NCI-H128 (cell line): ENCODE measurements around the gene COL4A4.
"Not testable (repeated sequence)": the region's sequence is repeated elsewhere in the genome, so short reads cannot be mapped to it uniquely, and the experiment has no call there.

Experiments used
- DNase-seq: peaks from one replicate; lab custom pipeline; 2025; ENCODE audit not compliant: unreplicated experiment; lab: John Stamatoyannopoulos, UW

The COL4A4 gene

DNA sequence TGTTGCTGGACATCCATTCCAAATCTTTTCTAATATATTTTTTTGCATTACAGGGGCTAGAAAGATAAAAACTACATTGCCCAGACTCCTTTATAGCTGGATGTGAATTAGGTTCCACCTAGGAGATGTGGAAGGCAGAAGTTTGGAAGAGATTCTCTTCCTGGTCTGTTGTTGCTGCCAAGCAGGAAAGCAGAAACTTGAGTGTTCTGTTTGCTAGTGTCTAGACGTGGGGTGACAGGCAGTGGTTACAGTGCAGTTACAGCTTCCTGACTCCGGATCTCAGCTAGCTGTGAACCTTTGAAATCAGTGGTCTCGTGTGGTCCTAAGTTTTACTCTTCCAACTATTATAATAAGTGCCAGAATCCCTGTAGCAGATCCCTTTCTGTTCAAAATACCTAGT lies 46.2 kb downstream of the COL4A4 start:
- DNase-seq, result no peak

DNA sequence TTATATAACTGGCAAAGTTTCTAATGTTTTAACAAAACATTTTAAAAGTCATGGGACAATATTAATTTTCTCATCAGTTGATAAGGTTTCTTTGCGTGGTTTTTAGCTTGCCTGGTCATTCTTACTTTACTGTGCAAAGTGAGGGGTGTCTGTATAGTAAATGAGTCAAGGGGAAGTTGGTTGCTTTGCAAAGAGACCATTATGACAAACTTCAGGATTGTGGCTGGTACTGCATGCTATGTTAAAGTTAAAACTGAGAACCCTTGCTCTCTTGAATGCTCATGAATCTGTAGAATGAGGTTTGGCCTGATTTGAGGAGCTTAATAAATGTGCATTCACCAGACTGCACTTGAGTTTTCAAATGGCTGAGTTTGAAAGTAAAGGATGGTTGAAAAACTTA lies 47.0 kb downstream of the COL4A4 start:
- DNase-seq, result no peak

DNA sequence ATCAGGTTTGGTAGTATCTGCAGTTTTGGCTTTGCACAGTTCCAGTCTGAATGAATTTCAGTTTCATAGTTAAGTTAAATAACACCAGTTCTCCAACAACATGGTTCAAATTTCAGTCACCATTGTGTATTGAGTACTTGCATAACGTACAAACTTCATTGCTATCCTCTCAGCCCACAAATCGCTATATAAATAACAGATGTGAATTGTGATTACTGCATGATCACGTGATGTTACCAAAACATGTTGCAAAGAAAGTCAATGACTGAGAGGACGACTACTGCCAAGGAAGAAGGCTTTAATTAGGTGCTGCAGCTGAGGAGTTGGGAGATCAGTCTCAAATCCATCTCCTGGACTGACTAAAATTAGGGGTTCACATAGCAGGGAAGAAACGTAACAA lies 48.2 kb downstream of the COL4A4 start:
- DNase-seq, result no peak

DNA sequence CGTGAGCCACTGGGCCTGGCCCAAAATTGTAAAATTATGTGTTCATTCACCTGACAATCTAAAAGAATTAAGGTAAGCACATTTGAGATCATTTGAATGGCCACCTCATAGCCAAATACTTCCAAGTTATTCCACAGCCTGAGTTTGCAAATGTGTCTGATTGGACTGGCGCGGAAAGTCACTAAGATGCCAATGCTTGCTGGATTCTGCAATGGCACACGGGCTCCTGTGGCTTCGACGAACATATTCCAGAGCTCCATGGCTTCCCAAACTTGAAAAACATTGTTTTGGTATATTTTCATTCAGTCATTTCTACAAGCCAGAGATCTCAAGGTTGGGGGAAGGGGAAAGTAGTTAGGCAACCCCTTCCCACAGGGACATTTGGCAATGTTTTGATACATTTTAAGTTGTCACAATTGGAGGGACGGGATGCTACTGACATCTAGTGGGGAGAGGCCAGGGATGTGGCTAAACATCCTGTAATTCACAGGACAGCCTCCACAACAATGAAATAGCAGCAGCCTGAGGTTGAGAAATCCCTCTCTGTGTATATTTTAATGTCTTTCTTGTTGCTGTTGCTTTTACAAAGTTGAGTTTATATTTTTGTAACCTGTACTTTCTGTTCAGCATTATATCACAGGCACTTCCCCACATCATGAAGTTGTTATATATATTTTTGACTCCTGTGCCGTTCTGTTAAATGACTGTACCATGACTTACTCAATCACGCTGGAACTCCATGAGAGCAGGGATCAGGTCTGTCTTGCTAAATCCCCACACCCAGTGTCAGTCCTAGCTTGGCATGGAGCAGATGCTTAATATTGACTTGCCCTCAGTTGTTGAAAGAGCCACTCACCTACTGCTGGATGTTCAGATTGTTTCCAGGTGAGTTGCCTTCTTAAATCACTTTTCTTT lies 56.9 kb downstream of the COL4A4 start:
- DNase-seq, result no peak

DNA sequence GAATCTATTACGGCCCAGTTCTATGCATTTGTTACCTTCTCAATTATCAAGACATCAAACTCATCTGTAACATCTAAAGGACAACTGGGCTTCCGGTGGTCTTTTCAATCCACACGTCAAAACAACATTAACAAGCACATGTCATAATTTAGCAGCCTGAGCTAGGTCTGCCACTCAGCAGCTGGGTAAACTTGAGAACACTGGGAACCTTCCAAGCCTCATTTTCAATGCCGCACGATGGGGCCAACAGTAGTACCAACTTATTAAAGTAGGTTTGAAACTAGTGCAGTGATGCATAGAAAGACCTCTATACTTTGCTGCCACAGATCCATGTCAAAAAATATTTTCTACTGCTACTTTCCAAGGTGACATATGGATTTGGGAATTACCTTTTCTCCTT lies 60.4 kb downstream of the COL4A4 start:
- DNase-seq, result no peak

DNA sequence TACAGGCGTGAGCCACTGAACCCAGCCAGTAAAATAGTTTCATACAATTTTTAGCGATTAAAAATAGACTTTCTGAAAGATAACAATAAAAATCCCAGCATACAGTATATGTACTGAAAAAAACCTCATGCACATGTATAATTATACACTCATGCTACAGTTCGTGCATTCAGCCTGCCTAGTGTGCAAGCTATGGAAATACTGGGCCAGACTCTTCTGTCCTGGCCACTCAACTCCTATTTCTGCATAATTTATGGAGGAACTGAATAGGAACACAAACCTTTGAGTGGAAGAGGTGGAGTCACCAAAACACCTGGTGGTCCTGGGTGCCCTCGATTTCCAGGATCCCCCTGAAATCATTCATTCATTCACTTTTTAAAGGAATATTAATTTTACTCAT lies 64.7 kb downstream of the COL4A4 start:
- no peak for DNase-seq

DNA sequence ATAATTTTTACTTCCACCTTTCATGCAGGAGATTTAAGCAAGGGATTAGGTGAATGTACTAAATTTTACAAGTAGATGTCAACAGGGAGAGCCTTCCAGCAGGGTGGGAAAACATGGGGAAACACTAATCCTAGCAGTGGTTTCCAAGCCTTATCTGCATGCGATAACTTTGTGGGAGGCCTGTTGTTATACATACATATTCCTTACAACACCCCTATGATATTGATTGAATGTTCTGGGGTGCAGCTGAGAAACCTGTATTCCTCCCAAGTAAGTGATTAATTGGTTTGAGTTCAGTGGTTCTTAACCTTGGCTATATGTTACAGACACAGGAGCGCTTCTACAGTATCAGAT lies 65.9 kb downstream of the COL4A4 start:
- no peak for DNase-seq

DNA sequence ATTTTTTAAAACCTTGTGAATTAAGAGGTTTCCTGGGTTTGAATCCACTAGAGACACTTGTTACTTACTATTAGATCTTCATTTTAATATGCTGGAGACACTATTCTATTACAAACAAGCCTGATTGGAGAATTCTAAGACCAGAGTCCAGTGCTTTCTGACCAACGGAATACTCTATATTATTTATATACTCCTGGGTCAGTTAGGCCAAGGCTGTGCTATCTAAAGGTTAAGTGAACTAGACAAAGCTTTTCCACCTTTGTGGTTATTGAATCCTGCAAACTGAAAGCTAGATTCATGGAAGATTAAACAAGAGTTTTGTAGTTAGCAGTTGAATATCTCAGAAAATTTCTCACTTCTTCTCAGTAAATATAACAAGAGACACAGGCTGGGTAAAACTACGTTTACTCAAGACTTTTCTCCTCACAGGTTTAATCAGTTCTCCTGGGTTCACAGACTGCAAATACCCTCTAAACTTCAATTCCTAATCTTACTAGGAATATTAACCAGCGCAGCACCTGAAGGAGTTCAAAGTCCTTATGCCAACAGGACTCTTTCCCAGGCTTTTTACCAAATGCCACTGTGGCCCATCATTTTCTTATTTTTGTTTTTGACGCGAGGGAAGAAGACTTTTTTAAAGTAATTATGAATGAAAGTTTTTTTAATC lies 66.4 kb downstream of the COL4A4 start:
- no peak for DNase-seq

DNA sequence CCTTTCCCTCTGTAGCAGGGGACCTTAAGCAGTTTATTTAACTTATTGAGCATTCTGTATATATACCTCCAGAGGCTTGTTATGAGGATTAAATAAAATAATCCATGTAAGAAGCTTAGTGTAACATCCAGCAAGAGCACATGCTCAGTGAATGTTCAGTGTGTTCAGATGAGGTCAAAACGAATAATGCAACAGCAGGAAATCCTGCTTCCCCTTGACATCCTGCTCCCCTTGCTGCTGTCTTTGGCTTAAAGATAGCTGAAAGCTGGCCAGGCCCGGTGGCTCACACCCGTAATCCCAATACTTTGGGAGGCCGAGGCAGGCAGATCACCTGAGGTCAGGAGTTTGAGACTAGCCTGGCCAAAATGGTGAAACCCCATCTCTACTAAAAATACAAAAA lies 68.7 kb downstream of the COL4A4 start:
- DNase-seq, result no peak

DNA sequence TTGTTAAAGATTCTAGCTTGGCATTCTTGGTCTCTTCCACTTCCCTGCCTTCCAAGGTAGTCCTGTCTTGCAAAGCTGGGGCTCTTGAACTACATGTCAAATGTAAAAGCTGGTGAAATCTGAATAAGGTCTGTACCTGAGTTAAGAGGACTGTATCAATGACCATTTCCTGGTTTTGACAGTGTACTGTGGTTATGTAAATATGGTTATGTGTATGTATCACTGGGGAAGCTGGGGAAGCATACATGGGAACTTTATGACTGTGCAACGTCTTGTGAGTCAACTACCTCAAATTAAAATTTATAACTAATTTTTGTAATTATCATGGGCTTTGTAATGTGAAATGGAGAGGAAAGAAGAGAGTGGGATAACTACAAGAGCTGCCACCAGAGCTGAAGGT lies 81.7 kb downstream of the COL4A4 start:
- DNase-seq, result no peak

DNA sequence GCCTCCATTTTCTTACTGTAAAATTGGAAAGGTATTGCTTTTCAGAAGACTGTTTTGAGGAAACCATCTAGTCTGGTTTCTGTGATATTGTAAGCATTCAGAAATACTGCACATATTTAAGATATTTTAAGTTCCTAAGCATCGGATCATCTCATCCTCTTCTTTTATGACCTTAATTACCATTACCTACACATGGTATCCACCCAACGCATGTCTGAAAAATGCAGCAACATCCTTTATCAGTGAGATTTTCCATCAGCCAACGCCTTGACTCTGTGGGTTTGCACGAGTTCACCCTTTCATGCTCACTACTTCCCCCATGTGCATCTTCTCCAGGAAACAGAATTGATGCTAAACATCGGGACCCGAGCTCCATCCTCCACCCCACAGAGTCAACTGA lies 84.3 kb downstream of the COL4A4 start:
- no peak for DNase-seq

DNA sequence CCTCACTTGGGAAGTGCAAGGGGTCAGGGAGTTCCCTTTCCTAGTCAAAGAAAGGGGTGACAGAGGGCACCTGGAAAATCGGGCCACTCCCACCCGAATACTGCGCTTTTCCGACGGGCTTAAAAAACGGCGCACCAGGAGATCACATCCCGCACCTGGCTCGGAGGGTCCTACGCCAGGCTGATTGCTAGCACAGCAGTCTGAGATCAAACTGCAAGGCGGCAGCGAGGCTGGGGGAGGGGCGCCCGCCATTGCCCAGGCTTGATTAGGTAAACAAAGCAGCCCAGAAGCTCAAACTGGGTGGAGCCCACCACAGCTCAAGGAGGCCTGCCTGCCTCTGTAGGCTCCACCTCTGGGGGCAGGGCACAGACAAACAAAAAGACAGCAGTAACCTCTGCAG lies 98.9 kb downstream of the COL4A4 start:
- not testable (repeated sequence) for DNase-seq

DNA sequence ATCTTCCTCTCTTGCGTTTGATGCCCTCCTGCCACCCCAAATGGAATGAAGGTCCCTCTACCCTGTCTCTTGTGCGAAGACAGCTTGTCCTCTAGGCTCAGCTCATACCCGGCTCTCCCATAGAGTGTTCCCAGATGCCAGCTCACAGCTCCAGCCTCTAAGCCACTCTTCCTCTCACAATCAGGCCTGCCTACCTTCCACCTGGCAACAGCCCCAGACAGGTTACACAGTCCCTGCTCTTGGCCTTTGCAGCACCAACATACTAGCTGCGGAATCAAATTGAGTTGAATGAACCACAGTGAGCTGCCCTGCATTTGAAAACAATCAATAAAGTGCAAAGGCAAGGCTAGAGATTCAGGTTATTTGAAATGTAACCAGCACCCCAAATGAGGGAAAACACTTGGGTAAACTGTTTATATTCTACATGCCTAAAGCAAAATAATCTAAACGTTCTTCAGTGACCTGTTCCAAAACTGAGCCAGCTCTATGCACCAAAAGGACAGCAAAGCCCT lies 105.1 kb downstream of the COL4A4 start:
- DNase-seq, result no peak

DNA sequence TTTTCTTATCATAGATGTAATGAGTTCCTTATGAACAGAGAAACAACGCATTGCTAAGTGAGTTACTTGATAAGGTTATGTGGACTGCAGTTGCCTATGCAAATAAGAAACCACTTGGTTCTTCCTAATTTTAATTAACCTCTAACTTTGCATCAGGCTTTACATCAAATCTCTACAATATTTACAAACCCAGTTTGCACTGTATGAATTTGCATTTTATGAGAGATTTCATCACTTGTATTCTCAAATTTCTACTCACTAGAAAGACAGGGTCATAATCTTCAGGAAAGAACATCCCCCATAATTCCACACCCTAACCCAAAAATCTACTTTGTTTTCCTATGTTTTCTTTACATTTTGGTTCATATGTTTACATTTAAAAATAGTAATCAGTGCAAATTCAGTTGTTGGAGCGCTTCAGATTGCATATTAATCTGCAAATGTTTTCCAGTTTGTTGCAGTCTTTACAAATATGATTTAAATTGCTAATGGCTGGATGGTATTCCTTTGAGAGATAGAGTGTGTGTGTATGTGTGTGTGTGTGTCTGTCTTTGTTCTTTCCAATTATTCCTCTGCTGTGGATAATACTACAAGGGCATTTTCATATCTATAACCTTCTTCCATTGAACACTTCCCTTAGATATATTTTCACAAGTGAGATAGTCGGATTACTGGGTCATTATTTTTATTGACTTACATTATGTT lies 106.1 kb downstream of the COL4A4 start:
- no peak for DNase-seq

DNA sequence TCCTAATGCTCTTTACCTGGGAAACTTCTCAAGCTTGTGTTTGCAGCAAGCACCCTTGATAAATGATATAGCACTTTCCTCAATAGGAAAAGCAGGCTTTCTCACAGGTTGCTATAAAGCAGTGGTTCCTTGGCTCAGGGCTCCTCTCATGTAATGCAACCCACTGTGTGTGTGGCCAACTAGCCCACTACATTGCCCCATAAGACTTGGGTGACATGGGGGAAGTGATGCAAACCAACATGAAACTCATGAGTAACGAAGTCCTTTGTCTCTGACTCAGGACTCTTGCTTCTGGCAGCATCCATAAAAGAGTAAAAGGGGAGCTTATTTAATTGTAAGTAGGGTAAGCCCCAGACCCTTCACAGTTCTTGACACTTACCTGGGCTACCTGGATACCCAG lies 106.9 kb downstream of the COL4A4 start:
- DNase-seq, result no peak

DNA sequence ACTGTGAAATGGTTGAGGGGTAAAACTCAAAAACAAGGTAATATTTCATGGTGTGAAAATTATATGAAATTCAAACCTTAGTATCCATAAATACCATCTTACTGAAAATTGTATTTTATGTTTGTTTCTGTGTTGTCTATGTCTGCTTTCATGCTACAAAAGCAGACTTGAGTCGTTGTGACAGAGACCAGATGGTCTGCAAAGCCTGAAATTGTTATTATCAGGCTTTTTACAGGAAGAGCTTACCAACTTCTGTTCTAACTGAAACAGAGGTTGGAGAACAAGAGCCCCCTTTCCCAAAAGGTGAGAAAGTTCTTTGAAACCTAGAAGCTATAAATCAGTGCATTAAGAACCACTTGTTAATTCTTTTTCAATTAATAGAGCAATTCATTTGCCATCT lies 110.0 kb downstream of the COL4A4 start:
- no peak for DNase-seq

DNA sequence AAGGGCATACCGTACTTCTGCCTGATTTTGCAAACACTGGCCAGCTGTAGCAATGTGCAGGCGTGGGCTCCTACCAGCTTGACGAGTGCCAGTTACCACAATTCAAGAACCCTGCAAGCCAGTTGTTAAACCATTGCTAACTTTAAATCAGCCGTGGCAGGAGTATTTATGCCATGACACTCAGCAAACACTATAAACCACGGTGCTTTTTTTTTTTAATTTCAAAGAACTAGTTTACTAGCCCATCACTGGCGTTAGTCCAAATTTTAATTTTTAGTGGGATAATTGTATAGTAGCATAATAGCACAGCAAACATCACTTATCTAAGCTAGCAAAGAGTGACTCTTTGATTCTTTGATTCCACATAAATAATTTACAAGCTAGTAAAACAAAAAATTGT lies 111.1 kb downstream of the COL4A4 start:
- DNase-seq, result peak; percentile 24

DNA sequence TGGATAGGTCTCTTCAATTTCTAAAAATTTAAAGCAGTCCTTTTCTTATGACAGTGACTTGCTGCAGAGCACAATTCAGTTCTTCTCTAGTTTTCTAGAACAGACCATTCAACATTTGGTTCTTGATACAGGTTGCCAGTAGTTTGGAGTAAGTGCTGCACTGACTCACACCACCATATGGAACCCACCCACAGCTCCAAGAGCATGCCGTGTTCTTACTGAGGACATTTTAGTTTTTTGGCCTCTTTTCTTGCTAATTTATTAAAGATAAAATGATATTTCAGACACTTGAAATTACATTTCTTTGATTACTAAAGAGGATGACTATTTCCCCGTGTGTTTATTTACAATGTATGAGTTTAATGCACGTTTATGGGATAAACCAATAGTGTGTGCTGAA lies 120.0 kb downstream of the COL4A4 start:
- no peak for DNase-seq

DNA sequence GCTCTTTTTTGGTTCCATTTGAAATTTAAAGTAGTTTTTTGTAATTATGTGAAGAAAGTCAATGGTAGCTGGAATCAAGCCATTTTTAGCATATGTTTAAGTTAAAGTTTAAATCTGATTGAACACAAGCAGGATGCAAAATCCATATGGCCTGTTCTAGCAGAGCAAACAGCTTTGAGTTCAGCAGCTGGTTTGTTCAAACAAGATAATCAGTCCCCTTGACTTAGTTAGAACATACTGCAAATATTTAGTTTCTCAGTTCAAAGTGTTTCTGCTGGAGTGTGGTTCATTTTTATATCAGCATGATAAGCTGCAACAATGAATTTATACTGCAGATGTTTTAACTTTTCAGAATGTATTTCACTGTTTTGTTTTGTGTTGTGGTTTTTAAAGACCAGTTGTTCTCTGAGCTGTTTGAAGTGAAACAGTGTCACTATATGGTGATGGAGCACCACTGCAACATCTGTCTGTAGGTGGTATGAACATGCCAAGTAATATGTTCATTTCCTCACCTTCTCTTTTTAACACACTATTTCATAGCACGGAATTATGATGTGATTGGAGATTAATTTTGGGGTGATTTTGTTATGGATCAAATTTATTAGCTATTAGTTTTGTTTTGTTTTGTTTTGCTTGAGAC lies 125.3 kb downstream of the COL4A4 start:
- no peak for DNase-seq

DNA sequence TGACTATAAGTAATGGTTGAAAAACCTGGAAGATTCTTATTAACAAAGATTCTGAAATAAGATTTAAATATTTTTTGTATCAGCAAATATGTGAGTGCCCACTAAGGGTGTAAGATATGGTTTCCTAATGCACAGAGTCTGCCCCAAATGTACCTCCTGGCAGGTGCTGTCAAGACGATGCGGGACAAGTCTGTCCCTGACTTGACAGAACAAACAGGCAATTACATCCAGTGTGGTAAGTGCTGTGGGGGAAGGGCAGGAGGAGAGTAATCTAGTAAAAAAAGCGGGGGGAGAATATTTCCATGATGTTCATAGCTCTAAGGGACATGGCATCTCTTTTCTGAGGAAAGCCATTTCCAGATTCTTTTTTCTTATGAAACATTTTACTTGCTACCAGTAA lies 127.5 kb downstream of the COL4A4 start:
- no peak for DNase-seq

DNA sequence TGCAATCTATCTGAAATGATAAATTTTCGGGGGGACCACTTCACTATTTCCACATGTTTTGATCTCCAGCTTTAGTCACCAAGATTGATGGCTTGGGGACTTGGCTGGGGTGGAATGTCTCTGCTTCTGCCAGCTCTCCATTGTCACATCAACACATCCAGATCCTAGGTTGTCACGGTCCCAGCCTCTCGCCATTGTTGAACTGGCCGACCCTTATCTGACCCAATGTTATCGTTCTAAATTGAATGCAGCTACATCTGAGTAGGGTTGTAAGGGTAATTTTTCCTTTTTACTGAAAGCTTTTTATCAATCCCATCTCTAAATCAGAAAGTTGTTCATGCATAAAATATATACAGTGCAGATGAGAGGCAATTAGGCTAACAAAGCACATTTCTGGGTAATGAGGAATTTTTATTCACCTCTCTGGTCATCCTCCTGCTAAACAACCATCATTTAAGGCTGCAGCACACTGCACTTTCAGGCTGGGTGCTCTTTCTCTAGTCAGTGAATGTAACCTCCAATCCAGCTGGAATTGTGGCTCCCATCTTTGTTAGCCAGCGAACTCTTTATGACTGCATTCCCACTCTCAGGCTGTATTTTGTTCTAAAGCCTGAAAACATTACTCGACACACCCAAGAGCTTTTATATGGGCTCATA lies 128.2 kb downstream of the COL4A4 start:
- DNase-seq, result no peak
